ENCODE results near the gene ADIPOQ.
"Not testable (repeated sequence)": the region's sequence is repeated elsewhere in the genome, so short reads cannot be mapped to it uniquely, and the experiment has no call there.

ADIPOQ gene

GRCh38 chr3:186902713-186903112 is 60.2 kb downstream of the ADIPOQ start:
- DNase-seq (ENCODE audit: low read depth), result no peak
- in situ Hi-C loops (cut with HindIII; ENCODE audit: low sequenced_read_pairs), result no loop called here
- no peak overlapping the region for H3K4me3 ChIP-seq (ENCODE audit: low read depth, low read length)
- TF ChIP-seq CTCF (IDR thresholded peaks at IDR 0.05; ENCODE audit: low read depth, low read length, missing control alignments), result no peak

DNA sequence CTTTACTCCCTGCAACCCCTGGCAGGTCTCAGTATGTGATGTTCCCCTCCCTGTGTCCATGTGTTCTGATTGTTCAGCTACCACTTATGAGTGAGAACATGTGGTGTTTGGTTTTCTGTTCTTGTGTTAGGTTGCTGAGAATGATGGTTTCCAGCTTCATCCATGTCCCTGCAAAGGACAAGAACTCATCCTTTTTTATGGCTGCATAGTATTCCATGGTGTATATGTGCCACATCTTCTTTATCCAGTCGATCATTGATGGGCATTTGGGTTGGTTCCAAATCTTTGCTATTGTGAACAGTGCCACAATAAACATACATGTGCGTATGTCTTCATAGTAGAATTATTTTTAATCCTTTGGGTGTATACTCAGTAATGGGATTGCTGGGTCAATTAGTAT is 61.2 kb downstream of the ADIPOQ start:
- H3K4me3 ChIP-seq (ENCODE audit: low read depth, low read length); in situ Hi-C loops (cut with HindIII; ENCODE audit: low sequenced_read_pairs); DNase-seq (ENCODE audit: low read depth): not testable (repeated sequence)

DNA sequence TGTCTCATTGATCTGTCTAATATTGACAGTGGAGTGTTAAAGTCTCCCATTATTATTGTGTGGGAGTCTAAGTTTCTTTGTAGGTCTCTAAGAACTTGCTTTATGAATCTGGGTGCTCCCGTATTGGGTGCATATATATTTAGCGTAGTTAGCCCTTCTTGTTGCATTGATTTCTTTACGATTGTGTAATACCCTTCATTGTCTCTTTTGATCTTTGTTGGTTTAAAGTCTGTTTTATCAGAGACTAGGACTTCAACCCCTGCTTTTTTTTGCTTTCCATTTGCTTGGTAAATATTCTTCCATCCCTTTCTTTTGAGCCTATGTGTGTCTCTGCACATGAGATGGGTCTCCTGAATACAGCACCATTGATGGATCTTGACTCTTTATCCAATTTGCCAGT is 64.6 kb downstream of the ADIPOQ start:
- in situ Hi-C loops (cut with HindIII; ENCODE audit: low sequenced_read_pairs); DNase-seq (ENCODE audit: low read depth); H3K4me3 ChIP-seq (ENCODE audit: low read depth, low read length): not testable (repeated sequence)
